ENCODE results near the gene SERINC4.
"Not testable (repeated sequence)": the region's sequence is repeated elsewhere in the genome, so short reads cannot be mapped to it uniquely, and the experiment has no call there.

- not testable (repeated sequence) for TF ChIP-seq CTCF (IDR thresholded peaks at IDR 0.05); ZFX (IDR thresholded peaks at IDR 0.05; ENCODE audit: borderline replicate concordance)
Measured at GRCh38 chr15:43832485-43832884, 32.5 kb upstream of the SERINC4 start.

Data from 22Rv1 (cell line).